Activated T-helper 1 cell treated with Interleukin-2 at 50 U/mL for 16 hours (primary cell): ENCODE data around the gene HNRNPF.
"Not testable (repeated sequence)": the region's sequence is repeated elsewhere in the genome, so short reads cannot be mapped to it uniquely, and the experiment has no call there.

Experiments
- DNase-seq: peaks from one replicate; pipeline ENCODE4 v3.0.0-alpha.2; 2020; ENCODE audit warnings: low read depth

HNRNPF gene

DNA sequence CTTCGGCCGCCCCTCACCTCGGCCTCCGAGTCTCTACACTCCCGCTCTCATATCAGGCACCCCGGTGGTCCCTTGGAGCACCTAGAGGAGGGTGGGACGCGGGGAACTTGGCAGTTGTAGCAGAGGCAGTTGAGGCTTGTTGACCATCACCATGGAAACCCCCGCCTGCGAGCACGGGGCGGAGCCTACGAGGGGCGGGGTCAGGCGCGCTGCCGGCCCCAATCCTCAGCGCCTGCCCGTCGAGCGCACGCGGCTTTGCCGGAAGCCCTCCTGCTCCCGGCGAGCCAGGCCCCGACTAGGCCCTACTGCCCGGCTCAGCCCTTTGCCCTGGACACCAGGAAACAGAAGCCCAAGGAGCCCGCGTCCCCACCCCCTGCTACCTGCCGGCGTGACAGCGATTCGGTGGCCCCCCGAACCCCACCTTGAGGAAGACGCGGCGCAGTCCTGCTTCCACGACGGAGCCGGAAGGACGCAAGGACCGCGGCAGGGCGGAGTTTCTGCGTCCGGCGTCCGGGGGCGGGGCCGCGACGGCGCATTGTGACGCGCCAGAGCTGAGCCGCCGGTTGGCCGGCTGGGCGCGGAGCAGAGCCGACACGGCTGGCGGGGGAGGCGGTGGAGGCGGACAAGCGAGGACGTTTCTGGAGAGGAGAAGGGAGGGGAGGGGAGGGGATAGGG is at the start of gene HNRNPF:
TSS of gene HNRNPF (minus strand) at position 477 of the 675 bp plus-strand sequence. CDS start 21,302 bp downstream, outside the sequence.
- peak; percentile 90 for DNase-seq

GRCh38 chr10:43458227-43458626 is 49.2 kb upstream of the HNRNPF start:
- DNase-seq, result no peak

- DNase-seq, result not testable (repeated sequence)
Measured at GRCh38 chr10:43456561-43456960, 47.6 kb upstream of the HNRNPF start.

DNA sequence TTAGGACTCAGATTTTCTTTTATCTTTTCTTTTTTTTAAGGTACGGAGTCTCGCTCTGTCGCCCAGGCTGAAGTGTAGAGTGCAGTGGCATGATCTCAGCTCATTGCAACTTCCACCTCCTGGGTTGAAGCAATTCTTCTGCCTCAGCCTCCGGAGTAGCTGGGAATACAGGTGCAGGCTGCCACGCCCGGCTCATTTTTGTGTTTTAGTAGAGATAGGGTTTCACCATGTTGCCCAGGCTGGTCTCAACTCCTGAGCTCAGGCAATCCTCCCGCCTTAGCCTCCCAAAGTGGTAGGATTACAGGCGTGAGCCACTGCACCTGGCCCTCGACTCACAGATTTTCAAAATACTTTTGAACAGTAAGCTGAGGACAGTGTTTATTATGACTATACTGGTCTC is 45.0 kb upstream of the HNRNPF start:
- not testable (repeated sequence) for DNase-seq

- DNase-seq, result no peak
Measured at GRCh38 chr10:43453266-43453831, 44.4 kb upstream of the HNRNPF start.

- DNase-seq, result no peak
Measured at GRCh38 chr10:43452356-43452914, 43.4 kb upstream of the HNRNPF start.

GRCh38 chr10:43448742-43449141 is 39.8 kb upstream of the HNRNPF start:
- DNase-seq, result no peak

DNA sequence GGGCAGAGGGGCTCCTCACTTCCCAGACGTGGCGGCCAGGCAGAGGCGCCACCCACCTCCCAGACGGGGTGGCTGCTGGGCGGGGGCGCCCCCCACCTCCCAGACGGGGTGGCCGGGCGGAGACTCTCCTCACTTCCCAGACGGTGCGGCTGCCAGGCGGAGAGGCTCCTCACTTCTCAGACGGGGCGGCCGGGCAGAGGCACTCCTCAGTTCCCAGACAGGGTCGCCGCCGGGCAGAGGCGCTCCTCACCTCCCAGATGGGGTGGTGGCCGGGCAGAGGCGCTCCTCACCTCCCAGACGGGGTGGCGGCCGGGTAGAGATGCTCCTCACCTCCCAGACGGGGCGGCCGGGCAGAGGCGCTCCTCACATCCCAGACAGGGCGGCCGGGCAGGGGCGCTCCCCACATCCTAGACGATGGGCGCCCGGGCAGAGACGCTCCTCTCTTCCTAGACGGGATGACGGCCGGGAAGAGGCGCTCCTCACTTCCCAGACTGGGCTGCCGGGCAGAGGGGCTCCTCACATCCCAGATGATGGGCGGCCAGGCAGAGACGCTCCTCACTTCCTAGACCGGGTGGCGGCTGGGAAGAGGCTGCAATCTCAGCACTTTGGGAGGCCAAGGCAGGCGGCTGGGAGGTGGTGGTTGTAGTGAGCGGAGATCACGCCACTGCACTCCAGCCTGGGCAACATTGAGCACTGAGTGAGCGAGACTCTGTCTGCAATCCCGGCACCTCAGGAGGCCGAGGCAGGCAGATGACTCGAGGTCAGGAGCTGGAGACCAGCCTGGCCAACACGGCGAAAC is 37.4 kb upstream of the HNRNPF start:
- DNase-seq, result not testable (repeated sequence)

GRCh38 chr10:43444897-43445466 is 36.0 kb upstream of the HNRNPF start:
- no peak for DNase-seq

DNA sequence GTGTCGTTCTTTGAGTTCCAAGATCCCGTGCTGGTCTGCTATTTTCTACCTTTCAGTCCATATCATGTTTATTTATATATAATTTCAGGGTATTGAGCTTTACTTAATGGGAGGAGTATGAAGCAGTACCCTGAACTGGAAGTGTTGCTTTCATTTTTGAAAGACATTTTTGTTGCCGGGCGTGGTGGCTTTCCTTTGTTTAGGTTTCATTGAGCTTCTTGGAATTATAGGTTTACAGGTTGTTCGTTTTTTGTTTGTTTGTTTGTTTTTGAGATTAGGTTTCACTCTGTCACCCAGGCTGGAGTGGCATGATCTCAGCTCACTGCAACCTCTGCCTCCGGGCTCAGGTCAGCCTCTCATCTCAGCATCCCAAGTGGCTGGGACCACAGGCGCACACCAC is 35.3 kb upstream of the HNRNPF start:
- no peak for DNase-seq

DNA sequence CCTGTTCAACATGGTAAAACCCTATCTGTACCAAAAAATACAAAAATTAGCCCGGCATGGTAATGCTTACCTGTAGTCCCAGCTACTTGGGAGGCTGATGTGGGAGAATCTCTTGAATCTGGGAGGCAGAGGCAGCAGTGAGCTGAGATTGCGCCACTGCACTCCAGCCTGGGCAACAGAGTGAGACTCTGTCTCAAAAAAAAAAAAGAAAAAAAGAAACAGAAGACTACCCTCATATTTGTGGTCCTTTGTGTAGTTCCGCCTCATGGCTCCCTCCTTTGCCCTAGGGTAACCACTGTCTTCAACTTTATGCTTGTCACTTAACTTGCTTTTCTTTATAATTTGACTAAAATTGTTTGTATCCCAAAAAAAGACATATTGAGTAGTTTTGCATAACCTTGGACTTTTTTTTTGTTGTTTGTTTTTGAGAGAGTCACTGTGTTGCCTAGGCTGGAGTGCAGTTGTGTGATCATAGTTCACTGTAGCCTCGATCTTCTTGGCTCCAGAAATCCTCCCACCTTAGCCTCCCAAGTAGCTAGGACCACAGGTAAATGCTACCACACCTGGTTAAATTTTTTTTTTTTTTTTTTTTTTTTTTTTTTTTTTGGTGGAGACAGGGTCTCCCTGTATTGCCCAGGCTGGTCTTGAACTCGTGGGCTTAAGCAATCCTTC is 31.6 kb upstream of the HNRNPF start:
- DNase-seq, result no peak

- no peak for DNase-seq
Measured at GRCh38 chr10:43437141-43437870, 28.3 kb upstream of the HNRNPF start.

GRCh38 chr10:43436291-43437140 is 27.5 kb upstream of the HNRNPF start, which contains the start of gene ZNF487:
ZNF487 (plus strand) TSS chr10:43437111; CDS start chr10:43475814, 38,703 bp downstream.
- DNase-seq, result peak; percentile 81

DNA sequence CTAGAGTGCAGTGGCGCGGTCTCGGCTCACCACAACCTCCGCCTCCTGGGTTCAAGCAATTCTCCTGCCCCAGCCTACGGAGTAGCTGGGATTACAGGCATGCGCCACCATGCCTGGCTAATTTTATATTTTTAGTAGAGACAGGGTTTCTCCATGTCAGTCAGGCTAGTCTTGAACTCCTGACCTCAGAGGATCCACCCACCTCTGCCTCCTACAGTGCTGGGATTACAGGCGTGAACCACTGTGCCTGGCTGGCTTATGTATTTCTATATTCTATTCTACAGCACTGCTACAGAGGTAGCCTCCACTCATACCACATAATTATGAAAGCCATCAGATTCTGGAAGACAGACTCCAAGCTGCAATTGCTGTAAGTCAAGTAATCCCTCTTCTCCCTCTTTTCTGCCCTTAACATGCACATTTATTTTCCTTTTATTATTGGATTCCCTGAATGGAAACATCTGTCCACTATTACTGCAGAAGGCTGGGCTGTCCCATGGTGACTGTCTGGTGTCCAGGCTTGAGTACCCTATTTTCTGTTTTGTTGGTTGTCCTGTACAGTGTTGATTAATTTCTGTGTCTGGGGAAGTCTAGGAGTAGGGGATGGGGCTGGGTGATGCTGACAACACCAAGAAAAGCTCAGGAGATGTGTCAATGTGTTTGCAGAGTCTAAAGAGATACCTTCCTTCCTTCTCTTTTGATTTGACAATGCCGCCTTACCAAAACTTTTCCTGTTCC is 22.1 kb upstream of the HNRNPF start:
- DNase-seq, result no peak

DNA sequence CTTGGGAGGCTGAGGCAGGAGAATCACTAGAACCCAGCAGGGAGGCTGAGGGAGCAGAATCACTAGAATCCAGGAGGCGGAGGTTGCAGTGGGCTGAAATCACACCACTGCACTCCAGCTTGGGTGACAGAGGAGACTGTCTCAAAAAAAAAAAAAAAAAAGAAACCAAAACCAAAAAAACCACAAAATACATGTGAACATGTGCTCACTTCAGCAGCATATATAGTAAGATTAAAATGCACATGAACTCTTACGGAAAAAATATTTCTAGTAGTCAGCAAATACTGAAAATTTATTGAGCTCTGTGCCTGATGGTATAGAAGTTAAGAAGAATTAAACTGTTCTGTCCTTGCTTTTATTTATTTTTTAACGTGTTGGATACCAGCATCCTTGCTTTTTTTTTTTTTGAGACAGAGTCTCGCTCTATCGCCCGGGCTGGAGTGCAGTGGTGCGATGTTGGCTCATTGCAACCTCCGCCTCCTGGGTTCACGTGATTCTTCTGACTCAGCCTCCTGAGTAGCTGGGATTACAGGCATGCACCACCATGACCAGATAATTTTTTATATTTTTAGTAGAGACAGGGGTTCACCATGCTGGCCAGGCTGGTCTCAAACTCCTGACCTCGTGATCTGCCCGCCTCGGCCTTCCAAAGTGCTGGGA is 18.3 kb upstream of the HNRNPF start:
- DNase-seq, result no peak

DNA sequence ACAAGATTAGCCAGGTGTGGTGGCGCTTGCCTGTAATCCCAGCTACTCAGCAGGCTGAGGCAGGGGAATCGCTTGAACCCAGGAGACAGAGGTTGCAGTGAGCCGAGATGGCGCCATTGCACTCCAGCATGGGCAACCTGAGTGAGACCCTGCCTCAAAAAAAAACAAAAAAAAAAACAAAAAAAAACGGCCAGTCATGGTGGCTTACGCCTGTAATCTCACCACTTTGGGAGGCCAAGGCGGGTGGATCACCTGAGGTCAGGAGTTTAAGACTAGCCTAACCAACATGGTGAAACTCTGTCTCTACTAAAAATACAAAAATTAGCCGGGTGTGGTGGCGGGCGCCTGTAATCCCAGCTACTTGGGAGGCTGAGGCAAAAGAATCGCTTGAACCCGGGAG is 17.5 kb upstream of the HNRNPF start:
- not testable (repeated sequence) for DNase-seq

DNA sequence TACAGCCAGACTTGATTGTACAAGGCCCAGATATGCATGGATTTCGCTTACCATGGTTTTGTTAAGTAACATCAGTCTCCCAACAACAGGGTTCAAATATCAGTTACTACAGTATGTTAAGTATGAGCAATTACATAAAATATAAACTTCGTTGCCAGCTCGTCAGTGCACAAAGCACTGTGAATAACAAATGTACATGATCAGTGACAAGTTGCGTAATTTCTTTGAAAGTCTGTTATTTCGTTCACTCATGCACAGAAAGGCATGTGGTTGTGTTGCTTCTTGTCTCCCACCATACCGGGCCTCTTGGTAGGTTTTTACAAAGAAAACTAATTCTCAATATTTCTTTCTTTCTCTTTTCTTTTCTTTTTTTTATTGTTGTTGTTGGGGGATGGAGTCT is 15.4 kb upstream of the HNRNPF start:
- no peak for DNase-seq

DNA sequence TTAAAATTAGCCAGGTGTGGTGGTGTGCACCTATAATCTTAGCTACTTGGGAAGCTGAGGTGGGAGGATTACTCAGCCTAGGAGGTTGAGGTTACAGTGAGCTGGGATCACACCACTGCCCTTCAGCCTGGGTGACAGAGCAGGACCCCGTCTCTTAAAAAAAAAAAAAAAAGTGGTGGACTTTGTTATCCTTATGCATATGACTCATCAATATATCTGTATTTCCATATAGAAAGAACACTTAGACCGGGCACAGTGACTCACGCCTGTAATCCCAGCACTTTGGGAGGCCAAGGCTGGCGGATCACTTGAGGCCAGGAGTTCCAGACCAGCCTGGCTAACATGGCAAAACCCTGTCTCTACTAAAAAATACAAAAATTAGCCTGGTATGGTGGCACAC is 13.0 kb upstream of the HNRNPF start:
- not testable (repeated sequence) for DNase-seq

DNA sequence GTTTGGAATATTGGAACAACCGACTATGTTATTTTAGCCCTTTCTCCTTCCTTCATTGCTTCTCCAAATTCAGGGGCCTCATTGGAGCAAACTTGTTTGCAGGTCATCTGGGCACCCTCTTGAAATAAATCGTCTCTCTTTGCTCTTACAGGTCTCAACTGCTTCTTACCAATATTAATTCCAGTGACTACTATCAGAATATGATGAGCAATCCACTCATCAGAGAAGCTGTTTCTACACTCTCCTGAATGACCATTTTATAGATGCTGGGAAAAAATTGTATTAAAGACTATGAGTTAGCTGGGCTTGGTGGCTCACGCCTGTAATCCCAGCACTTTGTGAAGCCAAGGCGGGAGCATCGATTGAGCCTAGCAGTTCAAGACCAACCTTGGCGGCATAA is 12.5 kb upstream of the HNRNPF start:
- DNase-seq, result no peak
